DOHH2 (cell line): ENCODE data around the gene POLA2.

ENCODE experiments used
- H3F3A ChIP-seq: fragments of 200-600 bp; sonication (generic), shearing (Covaris generic); 2 replicates; pipeline ENCODE4 v1.6.0; 2016; ENCODE audit warnings: antibody characterized with exemption, mild to moderate bottlenecking; ENCODE audit not compliant: control insufficient read depth, insufficient read depth
- H3K27ac ChIP-seq: fragments of 200-600 bp; sonication (generic); 2 replicates; pipeline ENCODE4 v1.5.1; 2014; ENCODE audit warnings: low read depth, mild to moderate bottlenecking, low read length, moderate library complexity
- H3K27me3 ChIP-seq: fragments of 200-600 bp; sonication (generic); 2 replicates; pipeline ENCODE4 v1.6.1; 2014; ENCODE audit warnings: mild to moderate bottlenecking, low read length, mixed read lengths; ENCODE audit not compliant: control insufficient read depth
- H3K36me3 ChIP-seq: fragments of 200-600 bp; sonication (generic); 2 replicates; pipeline ENCODE4 v1.6.1; 2014; ENCODE audit warnings: mild to moderate bottlenecking, low read length, moderate library complexity, mixed read lengths; ENCODE audit not compliant: control insufficient read depth
- H3K4me1 ChIP-seq: fragments of 200-600 bp; sonication (generic); 2 replicates; pipeline ENCODE4 v1.6.1; 2014; ENCODE audit warnings: mild to moderate bottlenecking, low read length, mixed read lengths; ENCODE audit not compliant: control insufficient read depth
- H3K4me2 ChIP-seq: fragments of 200-600 bp; sonication (generic); 2 replicates; pipeline ENCODE4 v1.6.0; 2014; ENCODE audit warnings: mild to moderate bottlenecking, low read length, moderate library complexity
- H3K4me3 ChIP-seq: fragments of 200-600 bp; sonication (generic); 2 replicates; pipeline ENCODE4 v1.5.1; 2014; ENCODE audit warnings: mild to moderate bottlenecking, low read length, mixed read lengths
- H3K79me2 ChIP-seq: fragments of 200-600 bp; sonication (generic); 2 replicates; pipeline ENCODE4 v1.6.1; 2014; ENCODE audit warnings: mild to moderate bottlenecking, low read length, mixed read lengths; ENCODE audit not compliant: control insufficient read depth
- H3K9me2 ChIP-seq: fragments of 200-600 bp; sonication (generic); replicated peaks from 2 replicates; pipeline ENCODE4 v1.6.1; 2014; ENCODE audit warnings: mild to moderate bottlenecking, low read length, mixed read lengths; ENCODE audit not compliant: control insufficient read depth
- H3K9me3 ChIP-seq: fragments of 200-600 bp; sonication (generic); 2 replicates; pipeline ENCODE4 v1.6.1; 2014; ENCODE audit warnings: antibody characterized with exemption, low read length, mixed read lengths; ENCODE audit not compliant: control insufficient read depth, insufficient read depth
- H4K20me1 ChIP-seq: fragments of 200-600 bp; sonication (generic); 2 replicates; pipeline ENCODE4 v1.6.0; 2014; ENCODE audit warnings: low read depth, mild to moderate bottlenecking, antibody characterized with exemption, low read length, moderate library complexity; ENCODE audit not compliant: control insufficient read depth, insufficient read depth
- CTCF ChIP-seq: fragments of 200-600 bp; sonication (generic); IDR thresholded peaks from one replicate; pipeline ENCODE4 v1.5.1; 2014; ENCODE audit warnings: antibody characterized with exemption, mild to moderate bottlenecking, low read depth, low read length; ENCODE audit not compliant: poor library complexity, severe bottlenecking
- EZH2phosphoT487 ChIP-seq: fragments of 200-600 bp; sonication (generic); IDR thresholded peaks from 2 replicates; pipeline ENCODE4 v1.6.1; 2017; ENCODE audit warnings: borderline replicate concordance, mild to moderate bottlenecking, antibody characterized with exemption, low read length, moderate library complexity, mixed read lengths

POLA2 gene

GRCh38 chr11:65217441-65218423 is 44.0 kb upstream of the POLA2 start:
- H3K9me2 ChIP-seq, result no peaks in the 10 kb centered on the region
- no peak overlapping the region for H3K4me3 ChIP-seq
- H3K36me3 ChIP-seq, result no peaks in the 10 kb centered on the region
- no peaks in the 10 kb centered on the region for H3K9me3 ChIP-seq
- H4K20me1 ChIP-seq, result no peaks in the 10 kb centered on the region
- no peak overlapping the region for H3K27ac ChIP-seq
- no peak for TF ChIP-seq EZH2phosphoT487
- TF ChIP-seq CTCF, result no peak
- H3K27me3 ChIP-seq, result no peaks in the 10 kb centered on the region
- no peak overlapping the region for H3K4me2 ChIP-seq
- H3K4me1 ChIP-seq, result peaks cover 15% of the 10 kb centered on the region
- H3F3A ChIP-seq, result no peaks in the 10 kb centered on the region
- H3K79me2 ChIP-seq, result no peaks in the 10 kb centered on the region

- H3K79me2 ChIP-seq, result no peaks in the 10 kb centered on the region
- H3K27ac ChIP-seq, result no peak overlapping the region
- no peaks in the 10 kb centered on the region for H3K9me2 ChIP-seq
- TF ChIP-seq EZH2phosphoT487 (no peak), CTCF (no peak)
- no peak overlapping the region for H3K4me2 ChIP-seq
- H3F3A ChIP-seq, result no peaks in the 10 kb centered on the region
- H4K20me1 ChIP-seq, result no peaks in the 10 kb centered on the region
- H3K9me3 ChIP-seq, result no peaks in the 10 kb centered on the region
- no peaks in the 10 kb centered on the region for H3K27me3 ChIP-seq
- H3K36me3 ChIP-seq, result no peaks in the 10 kb centered on the region
- H3K4me1 ChIP-seq, result peaks cover 12% of the 10 kb centered on the region
- H3K4me3 ChIP-seq, result no peak overlapping the region
Observed at GRCh38 chr11:65218446-65218845, 43.3 kb upstream of the POLA2 start.

- Histone ChIP-seq H3K36me3 (no peaks in the 10 kb centered on the region), H3K4me2 (no peak overlapping the region), H3K4me3 (no peak overlapping the region), H3F3A (no peaks in the 10 kb centered on the region), H3K4me1 (peaks cover 4% of the 10 kb centered on the region), H3K79me2 (no peaks in the 10 kb centered on the region), H3K27me3 (no peaks in the 10 kb centered on the region), H3K9me3 (no peaks in the 10 kb centered on the region), H4K20me1 (no peaks in the 10 kb centered on the region), H3K9me2 (no peaks in the 10 kb centered on the region), H3K27ac (no peak overlapping the region)
- TF ChIP-seq EZH2phosphoT487, result no peak
- no peak for TF ChIP-seq CTCF
Observed at GRCh38 chr11:65219930-65220213, 41.9 kb upstream of the POLA2 start.
